GM21737 (cell line): ENCODE measurements around the gene UGT2B7.
"Not testable (repeated sequence)": the region's sequence is repeated elsewhere in the genome, so short reads cannot be mapped to it uniquely, and the experiment has no call there.

Experiments
- ATAC-seq: cut with Tn5 transposase; IDR thresholded peaks from one replicate; pipeline ENCODE4 v1.9.1; 2021; ENCODE audit warnings: mild to moderate bottlenecking, moderate library complexity; ENCODE audit not compliant: unreplicated experiment

The UGT2B7 gene

DNA sequence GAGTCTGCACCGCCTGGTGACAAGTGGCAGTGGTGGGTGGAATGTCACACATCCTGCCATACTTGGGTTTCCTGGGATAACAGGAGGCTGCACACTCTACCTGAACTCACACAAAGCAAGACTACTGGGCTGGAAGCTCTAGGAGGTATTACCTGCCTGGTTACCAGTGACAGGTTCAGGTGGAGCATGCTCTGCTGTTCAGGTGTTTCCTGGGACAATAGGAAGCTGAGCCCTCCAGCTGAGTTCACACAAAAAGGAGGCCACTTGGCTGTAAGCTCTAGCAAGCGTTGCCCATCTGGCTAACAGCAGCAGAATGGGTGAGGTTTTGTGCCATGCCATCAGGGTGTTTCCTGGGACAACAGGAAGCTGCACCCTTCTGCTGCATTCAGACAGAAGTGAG lies 17.4 kb upstream of the UGT2B7 start:
- ATAC-seq: no peak

GRCh38 chr4:69088473-69088872 lies 7.8 kb upstream of the UGT2B7 start:
- no peak for ATAC-seq

GRCh38 chr4:69089388-69089787 lies 6.9 kb upstream of the UGT2B7 start:
- ATAC-seq: no peak

DNA sequence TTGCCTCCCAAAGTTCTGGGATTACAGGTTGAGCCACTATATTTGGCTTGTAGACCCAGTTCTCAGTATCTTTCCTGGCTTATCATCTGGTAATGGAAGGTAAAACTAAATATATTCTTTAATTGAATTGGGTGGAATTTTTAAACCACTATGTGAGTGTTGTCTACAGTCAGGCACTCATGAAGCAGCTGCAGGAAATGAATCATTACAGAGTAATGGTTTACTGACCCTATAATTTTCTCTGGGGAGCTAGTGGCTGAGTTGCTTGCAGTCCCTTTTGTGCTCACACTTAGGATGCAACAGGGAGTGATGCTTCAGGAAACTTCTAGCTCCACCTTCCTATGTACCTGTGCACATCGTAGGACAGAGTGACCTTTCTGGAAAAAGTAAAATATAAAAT lies 4.1 kb upstream of the UGT2B7 start:
- ATAC-seq: no peak

GRCh38 chr4:69092980-69093568 lies 3.2 kb upstream of the UGT2B7 start:
- no peak for ATAC-seq

DNA sequence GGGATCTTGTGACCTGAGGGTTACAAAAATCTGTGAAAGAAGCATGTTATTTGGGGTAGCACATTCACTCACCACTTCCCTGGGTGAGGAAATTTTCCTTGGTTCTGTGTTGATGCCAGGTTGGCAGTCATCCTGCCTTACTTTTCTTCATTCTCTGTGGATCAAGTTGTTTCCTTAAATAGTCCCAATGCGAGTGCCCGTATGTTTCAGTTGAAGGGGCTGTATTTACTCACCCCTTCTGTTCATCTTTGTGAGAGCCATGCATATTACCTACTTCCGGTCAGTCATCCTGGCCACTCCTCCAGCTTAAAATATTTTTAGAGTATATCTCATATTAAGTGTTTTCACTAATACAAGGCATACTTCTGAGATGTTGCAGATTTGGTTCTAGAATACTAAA lies 2.6 kb upstream of the UGT2B7 start:
- no peak for ATAC-seq

DNA sequence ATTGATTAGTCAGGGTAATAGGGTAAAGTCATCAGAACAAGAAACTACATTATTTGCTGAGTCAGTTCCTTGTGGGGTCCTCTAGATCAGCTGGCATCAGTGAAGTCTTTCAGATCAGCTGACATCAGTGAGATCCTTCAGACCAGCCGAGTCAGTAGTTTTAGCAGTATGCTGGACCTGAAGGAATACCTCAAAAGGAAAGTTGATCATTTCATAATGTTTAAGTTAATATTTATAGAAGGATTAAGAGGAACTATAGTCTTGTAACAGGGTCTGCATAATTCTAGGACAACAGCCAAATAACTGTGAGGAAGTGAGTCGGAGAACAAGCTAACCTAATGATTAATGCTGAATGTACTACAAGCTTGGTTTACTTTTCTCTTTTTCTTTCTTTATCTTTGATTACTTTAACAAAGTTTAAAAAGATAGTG lies 958 bp upstream of the UGT2B7 start:
- no peak for ATAC-seq

DNA sequence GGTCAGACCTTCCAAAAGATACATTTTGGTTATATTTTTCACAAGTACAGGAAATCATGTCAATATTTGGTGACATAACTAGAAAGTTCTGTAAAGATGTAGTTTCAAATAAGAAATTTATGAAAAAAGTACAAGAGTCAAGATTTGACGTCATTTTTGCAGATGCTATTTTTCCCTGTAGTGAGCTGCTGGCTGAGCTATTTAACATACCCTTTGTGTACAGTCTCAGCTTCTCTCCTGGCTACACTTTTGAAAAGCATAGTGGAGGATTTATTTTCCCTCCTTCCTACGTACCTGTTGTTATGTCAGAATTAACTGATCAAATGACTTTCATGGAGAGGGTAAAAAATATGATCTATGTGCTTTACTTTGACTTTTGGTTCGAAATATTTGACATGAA lies 536 bp downstream of the UGT2B7 start:
- ATAC-seq: no peak

DNA sequence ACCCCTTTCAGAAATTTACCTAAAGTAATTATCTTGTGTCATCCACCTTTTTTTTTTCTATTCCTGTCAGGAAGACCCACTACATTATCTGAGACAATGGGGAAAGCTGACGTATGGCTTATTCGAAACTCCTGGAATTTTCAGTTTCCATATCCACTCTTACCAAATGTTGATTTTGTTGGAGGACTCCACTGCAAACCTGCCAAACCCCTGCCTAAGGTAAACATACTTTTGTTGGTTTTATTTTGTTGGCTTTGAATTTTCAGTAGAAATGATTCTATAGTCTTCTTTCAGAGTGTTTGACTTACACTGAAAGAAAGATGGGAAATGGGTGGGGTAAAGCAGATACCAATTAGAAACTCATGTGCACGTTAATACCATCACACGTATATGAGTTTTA lies 2.2 kb downstream of the UGT2B7 start:
- ATAC-seq: no peak

- ATAC-seq: no peak
Measured at GRCh38 chr4:69099910-69100309, 3.6 kb downstream of the UGT2B7 start.

DNA sequence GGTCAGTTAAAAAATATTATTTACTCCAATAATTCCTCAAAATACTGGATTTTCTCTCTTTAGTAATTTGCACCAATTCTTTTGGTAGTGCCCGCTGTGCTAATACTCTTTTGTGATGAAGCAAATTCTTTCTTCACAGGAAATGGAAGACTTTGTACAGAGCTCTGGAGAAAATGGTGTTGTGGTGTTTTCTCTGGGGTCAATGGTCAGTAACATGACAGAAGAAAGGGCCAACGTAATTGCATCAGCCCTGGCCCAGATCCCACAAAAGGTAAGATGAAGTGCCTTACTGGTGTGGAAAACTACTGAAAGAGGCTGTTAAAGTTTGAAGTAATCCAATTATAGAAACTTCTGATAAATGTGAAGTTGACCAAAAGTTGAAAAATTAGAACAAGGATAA lies 6.4 kb downstream of the UGT2B7 start:
- ATAC-seq: not testable (repeated sequence)

GRCh38 chr4:69104719-69105275 lies 8.5 kb downstream of the UGT2B7 start:
- ATAC-seq: no peak

DNA sequence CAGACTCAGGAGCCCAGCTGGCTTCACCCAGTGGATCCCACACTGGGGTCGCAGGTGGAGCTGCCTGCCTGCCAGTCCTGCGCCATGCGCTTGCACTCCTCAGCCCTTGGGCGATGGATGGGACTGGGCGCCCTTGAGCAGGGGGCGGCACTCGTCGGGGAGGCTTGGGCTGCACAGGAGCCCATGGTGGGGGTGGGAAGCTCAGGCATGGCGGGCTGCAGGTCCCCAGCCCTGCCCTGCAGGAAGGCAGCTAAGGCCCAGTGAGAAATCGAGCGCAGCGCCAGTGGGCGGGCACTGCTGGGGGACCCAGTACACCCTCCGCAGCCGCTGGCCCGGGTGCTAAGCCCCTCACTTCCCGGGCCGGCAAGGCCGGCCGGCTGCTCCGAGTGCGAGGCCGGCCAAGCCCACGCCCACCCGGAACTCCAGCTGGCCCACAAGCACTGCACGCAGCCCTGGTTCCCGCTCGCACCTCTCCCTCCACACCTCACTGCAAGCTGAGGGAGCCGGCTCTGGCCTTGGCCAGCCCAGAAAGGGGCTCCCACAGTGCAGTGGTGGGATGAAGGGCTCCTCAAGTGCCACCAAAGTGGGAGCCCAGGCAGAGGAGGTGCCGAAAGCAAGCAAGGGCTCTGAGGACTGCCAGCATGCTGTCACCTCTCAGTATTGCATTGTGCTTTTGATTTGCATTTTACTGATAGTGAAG lies 19.0 kb downstream of the UGT2B7 start:
- ATAC-seq: not testable (repeated sequence)

DNA sequence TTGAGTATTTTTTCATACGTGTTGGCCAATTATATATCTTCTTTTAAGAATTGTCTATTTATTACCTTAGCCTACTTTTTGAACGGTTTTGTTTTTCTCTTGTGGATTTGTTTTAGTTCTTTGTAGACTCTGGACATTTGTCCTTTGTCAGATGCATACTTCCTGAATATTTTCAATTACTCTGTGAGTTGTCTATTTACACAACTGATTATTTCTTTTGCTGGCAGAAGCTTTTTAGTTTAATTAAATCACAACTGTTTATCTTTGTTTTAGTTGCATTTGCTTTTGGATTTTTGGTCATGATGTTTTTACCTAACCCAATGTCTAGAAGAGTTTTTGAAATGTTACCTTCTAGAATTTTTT lies 19.6 kb downstream of the UGT2B7 start:
- ATAC-seq: no peak

GRCh38 chr4:69116645-69117321 lies 20.5 kb downstream of the UGT2B7 start:
- ATAC-seq: no peak

DNA sequence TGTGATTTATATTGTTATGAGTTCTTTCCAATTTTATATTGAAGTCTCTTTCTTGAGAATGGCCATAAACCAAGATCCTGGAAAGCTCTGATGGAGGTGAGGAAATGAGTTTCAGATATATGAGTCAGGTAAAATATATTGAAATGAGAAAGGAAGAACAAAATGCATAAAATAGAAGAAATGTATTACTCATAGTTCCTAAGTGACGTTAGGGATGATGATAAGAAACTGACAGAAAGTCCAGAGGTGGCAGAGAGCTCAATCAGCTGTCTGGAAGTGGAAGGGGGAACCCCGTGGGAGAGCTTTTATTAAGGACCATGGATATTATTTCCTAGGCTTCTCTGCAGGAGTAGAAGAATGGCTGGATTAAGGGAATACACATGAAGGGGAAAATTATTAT lies 24.6 kb downstream of the UGT2B7 start:
- no peak for ATAC-seq

GRCh38 chr4:69122476-69122875 lies 26.2 kb downstream of the UGT2B7 start:
- ATAC-seq: no peak

- no peak for ATAC-seq
Measured at GRCh38 chr4:69124941-69125340, 28.7 kb downstream of the UGT2B7 start.

DNA sequence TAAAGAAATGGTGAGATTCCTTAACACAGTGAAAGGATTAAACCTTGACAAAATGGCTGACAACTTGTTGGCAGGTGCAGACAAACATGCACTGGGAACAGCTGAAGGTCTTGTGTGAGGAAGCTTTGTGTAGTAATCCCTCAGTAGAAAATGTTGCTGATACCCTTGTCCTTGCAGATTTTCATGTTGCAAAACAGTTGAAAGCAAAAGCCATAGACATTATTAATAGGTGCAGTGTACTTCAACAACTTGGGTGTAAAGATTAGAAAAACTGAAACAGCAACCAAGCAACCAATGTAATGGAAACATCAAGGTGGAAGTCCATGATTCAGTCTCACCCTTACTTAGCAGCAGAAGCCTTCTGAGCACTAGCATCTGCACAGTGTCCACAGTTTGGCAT lies 29.8 kb downstream of the UGT2B7 start:
- no peak for ATAC-seq

GRCh38 chr4:69133993-69134392 lies 37.7 kb downstream of the UGT2B7 start:
- no peak for ATAC-seq

DNA sequence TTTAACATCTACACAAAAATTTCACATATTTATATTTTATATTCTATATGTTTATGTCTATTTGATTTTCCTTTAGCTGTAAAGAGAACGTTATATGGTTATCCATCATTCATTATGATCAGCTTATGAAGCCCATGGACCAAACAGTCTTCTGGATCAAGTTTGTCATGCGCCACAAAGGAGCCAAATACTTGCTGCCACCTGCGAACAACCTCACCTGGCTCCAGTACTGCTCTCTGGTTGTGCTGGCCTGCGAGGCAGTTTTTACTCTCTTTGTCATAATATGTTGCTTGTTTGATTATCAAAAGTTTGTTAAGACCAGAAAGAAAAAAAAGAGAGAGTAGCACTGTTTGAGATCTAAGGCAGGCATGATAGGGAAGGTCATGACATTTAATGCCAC lies 38.2 kb downstream of the UGT2B7 start:
- no peak for ATAC-seq

- no peak for ATAC-seq
Measured at GRCh38 chr4:69141320-69141719, 45.0 kb downstream of the UGT2B7 start.
